HTERT RPE-1 (cell line): Measurements from ENCODE around the gene EFHD2.
"Not testable (repeated sequence)": the region's sequence is repeated elsewhere in the genome, so short reads cannot be mapped to it uniquely, and the experiment has no call there.

Source experiments
- in situ Hi-C: fragments of 300-500 bp; cut with MboI; formaldehyde crosslinking; loops from 4 replicates; pipeline ENCODE4 v1.14.3; 2020; ENCODE audit warnings: low sequenced_read_pairs

The EFHD2 gene

DNA sequence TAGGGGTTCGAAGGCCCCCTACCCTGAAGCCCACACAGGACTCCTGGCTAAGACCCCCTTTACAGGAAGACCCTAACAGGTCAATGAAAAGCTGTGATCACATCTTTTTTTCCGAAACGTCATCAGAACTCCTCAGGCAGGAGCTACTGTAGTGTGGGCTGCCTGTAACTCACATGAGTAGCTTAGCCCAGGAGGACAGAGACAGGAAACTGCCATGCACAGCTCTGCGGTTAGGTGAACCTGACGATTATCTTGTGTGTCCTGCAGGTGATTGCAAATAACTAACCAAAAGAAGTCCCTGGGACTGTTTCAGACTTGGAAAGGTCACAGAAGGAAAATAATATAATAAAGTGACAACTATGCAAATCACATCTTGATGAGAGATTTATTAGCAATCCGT, 62.0 kb downstream of the EFHD2 start:
- in situ Hi-C loops = not testable (repeated sequence)

GRCh38 chr1:15472587-15472986, 62.9 kb downstream of the EFHD2 start:
- in situ Hi-C loops = no loop called here

GRCh38 chr1:15475752-15476314, 66.1 kb downstream of the EFHD2 start, which contains the start of gene CELA2B:
Gene CELA2B (plus strand): TSS chr1:15476104. CDS start chr1:15476126, 22 bp downstream.
- in situ Hi-C loops = no loop called here

GRCh38 chr1:15476927-15477326, 67.2 kb downstream of the EFHD2 start:
- in situ Hi-C loops = no loop called here

- in situ Hi-C loops = no loop called here
These were observed 68.0 kb downstream of the EFHD2 start for GRCh38 chr1:15477646-15478212.
